Measurements from ENCODE around the gene CACNA1C.
"Not testable (repeated sequence)": the region's sequence is repeated elsewhere in the genome, so short reads cannot be mapped to it uniquely, and the experiment has no call there.

Gene CACNA1C

DNA sequence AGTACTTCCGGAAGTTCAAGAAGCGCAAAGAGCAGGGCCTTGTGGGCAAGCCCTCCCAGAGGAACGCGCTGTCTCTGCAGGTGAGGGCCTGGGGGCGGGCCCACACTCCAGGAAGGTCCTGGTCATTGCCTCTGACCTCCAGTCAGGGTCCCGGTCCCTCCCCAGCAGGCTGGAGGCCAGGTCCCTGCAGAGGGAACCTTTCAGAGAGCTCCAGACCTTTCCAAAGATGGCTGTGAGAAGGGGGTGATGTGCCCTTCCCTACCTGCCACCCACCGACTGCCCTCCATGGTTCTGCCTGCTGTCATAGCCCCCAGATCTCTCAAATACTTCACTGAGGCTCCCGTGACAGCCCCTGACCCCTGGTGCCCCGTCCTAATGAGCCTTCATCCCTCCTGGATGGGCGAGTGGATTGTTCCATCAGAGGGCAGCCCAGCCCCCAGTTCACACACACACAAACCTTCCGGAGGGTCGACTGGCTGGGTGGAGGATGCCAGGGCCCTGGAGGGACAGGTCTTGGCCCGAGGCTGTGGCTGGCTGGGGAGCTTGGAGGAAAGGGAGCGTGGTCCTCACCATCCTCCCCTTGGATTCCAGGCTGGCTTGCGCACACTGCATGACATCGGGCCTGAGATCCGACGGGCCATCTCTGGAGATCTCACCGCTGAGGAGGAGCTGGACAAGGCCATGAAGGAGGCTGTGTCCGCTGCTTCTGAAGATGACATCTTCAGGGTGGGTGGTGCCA, 624.5 kb downstream of the CACNA1C start:
- no peak for DNase-seq (ENCODE audit: low spot score)

DNA sequence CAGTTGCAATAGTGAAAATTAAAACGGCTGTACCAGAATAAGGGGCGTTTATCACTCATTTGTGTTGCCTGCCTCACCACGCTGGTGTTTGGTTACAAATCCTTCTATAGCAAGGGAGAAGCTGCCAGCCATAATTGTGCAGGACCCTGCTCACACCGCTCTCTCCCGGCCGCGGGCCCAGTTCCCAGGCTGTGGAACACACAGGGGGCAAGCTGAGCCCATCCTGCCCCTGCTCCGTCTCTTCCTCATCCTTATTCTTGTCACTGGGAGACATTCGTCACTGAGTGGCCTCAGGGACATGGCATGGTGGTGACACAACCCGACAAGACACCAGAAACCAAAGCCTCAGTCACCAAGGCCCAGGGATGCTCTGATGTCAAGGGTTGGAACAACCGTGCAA, 625.6 kb downstream of the CACNA1C start:
- DNase-seq (ENCODE audit: low spot score), result no peak

- no peak for DNase-seq (ENCODE audit: low spot score)
These were observed 626.5 kb downstream of the CACNA1C start for GRCh38 chr12:2679068-2679815.

DNA sequence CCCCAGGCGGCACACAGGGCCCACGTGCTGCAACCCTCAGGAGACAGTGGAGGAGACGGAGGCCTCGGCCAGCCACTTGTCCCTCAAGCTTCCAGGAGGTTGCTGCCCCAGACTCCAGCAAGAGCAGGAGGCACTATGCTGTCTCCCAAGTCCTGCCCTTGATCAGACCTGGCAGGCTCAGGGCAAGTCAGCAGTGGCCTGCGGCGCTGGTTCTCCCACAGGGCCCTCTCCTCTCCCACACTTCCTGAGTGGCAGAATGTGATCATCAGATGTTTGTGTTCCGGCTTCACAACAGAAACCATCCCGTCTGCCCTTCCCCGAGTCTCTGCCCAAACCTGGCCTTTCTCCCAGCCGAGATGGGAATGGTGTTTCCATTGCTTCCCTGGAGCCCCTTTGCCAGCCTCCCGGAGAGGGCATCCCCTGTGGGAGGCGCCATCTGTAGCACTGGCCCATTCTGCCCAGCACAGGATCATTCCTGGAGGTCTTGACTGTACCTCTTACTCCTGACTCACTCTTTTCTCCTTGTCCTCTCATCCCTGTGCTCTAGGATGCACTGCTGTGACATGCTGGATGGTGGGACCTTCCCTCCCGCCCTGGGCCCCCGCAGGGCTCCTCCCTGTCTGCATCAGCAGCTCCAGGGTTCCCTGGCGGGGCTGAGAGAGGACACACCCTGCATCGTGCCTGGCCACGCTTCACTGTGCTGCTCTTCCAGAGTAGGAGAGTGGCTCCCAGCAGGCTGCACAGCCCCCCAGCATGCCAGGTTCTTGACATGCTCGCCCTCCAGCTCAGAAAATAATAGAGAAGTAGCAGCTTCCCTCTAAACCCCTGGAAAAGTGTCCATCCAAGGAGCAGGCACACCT, 627.3 kb downstream of the CACNA1C start:
- no peak for DNase-seq (ENCODE audit: low spot score)

- no peak for DNase-seq (ENCODE audit: low spot score)
These were observed 627.9 kb downstream of the CACNA1C start for GRCh38 chr12:2680676-2681039.

- DNase-seq (ENCODE audit: low spot score), result no peak
These were observed 628.8 kb downstream of the CACNA1C start for GRCh38 chr12:2681450-2682205.

- no peak for DNase-seq (ENCODE audit: low spot score)
These were observed 629.8 kb downstream of the CACNA1C start for GRCh38 chr12:2682296-2683251.

DNA sequence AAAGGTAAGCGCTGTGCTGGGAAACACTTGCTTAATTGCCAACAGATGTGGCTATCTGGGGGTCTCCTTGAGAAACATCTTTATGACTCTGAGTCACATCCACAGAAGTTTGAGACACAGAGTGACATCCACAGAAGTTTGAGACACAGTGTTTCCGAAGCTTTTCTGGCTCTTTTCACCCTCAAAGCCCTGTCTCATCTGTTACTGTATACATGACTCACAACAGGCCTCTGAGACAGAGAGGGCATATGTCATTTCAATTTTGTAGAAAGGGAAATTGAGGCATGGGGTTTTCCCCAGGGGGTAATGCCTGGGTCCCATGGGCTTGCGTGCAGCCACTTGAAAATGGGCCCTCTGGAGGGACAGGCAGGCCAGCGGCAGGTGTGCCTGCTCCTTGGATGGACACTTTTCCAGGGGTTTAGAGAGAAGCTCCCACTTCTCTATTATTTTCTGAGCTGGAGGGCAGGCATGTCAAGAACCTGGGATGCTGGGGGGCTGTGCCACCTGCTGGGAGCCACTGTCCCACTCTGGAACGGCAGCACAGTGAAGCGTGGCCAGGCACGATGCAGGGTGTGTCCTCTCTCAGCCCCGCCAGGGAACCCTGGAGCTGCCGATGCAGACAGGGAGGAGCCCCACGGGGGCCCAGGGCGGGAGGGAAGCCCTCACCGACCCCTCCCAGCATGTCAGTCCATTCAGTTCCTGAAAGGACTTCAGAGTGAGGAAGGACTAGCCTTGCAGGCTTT, 630.7 kb downstream of the CACNA1C start:
- no peak for DNase-seq (ENCODE audit: low spot score)

DNA sequence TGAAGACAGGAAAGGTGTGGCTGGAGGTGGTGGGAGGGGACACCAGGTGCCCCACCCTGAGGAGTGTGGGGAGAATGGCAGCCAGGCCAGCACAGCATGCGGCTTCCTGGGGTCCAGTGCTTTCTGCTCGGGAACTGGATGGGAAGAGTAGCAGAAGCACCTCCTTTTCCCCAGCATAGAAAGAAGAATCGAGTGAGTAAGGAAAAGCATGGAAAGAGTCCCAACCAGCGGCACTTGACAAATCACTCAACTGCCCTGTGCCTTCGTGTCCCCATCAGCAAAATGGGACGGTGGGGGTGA, 631.2 kb downstream of the CACNA1C start:
- not testable (repeated sequence) for DNase-seq (ENCODE audit: low spot score)

DNA sequence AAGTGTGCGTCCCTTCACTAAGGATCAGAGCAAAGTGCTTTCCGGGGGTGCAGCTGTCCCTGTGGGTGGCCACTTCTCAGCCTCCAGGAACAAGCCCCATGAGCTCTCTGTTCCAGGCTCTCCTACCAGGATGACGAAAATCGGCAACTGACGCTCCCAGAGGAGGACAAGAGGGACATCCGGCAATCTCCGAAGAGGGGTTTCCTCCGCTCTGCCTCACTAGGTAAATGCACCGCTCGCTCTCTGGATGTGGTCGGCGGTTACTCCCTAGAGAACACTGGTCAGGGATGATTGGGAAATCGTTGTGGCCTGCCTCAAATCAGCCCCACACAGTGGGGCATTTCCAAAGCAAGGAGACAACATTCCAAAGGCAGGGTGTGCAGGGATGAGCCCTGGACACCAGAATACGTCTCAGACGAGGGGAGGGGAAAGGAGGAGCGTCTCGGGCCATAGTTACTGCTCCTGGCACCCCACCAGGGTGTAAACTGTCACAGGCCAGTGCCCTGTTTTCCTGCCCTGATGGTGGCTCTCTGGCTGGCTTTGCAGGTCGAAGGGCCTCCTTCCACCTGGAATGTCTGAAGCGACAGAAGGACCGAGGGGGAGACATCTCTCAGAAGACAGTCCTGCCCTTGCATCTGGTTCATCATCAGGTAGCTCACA, 633.0 kb downstream of the CACNA1C start:
- DNase-seq (ENCODE audit: low spot score), result not testable (repeated sequence)

- no peak for DNase-seq (ENCODE audit: low spot score)
These were observed 633.5 kb downstream of the CACNA1C start for GRCh38 chr12:2686280-2686646.

- DNase-seq (ENCODE audit: low spot score), result no peak
These were observed 634.3 kb downstream of the CACNA1C start for GRCh38 chr12:2687058-2687457.

DNA sequence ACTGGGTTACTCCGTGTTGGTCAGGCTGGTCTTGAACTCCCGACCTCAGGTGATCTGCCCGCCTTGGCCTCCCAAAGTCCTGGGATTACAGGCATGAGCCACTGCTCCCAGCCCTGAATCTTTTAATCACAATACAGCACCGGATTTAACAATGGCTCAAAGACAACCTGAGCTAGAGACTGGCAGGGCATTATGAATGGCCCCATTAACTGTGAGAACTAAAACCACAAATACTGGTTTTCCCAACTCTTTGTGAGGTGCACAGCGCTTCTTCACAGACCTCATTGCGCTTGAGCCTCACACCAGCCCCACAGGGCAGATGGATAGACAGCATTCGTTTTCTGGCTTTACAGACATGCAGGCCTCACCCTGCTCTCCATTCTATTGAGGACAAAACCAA, 634.9 kb downstream of the CACNA1C start:
- DNase-seq (ENCODE audit: low spot score), result no peak

GRCh38 chr12:2688381-2688931, 635.7 kb downstream of the CACNA1C start:
- no peak for DNase-seq (ENCODE audit: low spot score)

DNA sequence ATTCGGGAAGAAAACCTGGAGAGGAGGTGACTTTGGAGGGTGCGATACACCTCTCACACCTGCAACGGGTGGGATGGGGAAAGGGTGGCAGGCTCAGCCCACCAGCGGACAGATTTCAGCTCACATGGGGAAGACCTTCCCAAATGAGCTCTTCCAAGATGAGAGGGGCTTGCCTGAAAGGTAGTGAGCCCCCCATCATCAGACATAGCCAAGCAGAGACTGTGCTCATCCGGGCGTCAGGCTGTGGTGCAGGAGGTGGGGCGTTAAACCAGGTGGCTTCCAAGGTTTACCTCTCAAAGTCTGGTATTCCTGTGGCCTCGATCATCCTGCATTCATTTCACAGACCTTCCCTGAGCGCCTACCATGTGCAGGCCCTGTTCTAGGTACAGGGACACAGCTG, 636.6 kb downstream of the CACNA1C start:
- DNase-seq (ENCODE audit: low spot score), result no peak

DNA sequence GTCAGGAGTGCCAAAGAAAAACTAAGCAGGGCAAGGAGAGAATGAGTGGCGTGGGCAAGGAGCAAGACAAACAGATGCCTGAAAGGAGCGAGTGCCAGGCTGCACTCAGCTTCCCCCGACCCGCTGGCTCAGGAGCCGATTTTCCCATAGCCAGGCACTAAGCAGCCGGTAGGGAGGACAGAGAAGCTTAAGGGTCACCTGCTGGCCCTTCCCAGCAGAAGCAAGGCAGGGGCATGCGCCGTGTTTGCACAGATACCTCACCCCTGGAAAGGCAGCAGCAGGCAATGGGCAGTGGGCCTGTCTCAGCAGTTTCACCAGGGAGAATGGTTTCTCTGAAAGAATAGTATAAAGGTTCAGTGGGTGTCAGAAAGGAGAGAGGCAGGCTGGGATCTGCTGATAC, 637.1 kb downstream of the CACNA1C start:
- no peak for DNase-seq (ENCODE audit: low spot score)

DNA sequence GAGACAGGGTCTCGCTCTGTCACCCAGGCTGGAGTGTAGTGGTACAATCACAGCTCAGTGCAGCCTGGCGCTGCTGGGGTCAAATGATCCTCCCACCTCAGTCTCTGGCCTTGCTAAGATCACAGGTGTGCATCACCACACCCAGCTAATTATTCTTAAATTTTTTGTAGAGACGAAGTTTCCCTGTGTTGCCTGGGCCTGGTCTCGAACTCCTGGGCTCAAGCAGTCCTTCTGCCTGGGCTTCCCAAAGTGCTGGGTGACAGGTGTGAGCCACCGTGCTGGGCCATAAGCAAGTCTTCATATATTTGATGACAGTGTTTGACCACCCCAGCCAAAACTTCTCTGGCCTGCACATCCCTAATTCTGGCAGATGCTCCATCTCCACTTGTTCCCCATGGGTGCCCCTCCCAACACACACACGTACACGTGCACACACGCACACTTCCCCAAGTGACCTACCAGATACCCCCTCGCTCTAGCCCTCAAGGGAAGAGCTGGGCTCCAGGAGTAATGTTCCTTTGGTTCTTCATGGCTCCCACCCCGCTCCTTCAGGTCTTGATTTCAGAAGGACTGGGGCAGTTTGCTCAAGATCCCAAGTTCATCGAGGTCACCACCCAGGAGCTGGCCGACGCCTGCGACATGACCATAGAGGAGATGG, 637.7 kb downstream of the CACNA1C start:
- DNase-seq (ENCODE audit: low spot score), result no peak

- DNase-seq (ENCODE audit: low spot score), result no peak
These were observed 638.2 kb downstream of the CACNA1C start for GRCh38 chr12:2691006-2691344.

Measured in HuH-7.5 (cell line).